Tibial artery (tissue), 4 donors: ENCODE measurements around the gene FGL2.
A peak's percentile ranks its signal among the peaks of the same experiment; 100 is the strongest.
"Not testable (repeated sequence)": the region's sequence is repeated elsewhere in the genome, so short reads cannot be mapped to it uniquely, and the experiment has no call there.

Experiments used
- DNase-seq, 2 donors: peaks; one replicate each; pipeline ENCODE4 v3.0.0-alpha.2; 2019
- H3K27ac ChIP-seq, 2 donors: fragments of 200-600 bp; sonication (generic) in 1 of 2; 1 replicate in 1 of 2; 2 replicates in 1 of 2; pipeline ENCODE4 v1.5.1; 2018 to 2019; ENCODE audit warnings: mild to moderate bottlenecking in 1 of 2
- H3K27me3 ChIP-seq, 2 donors: fragments of 200-600 bp; sonication (generic) in 1 of 2; one replicate each; pipeline versions ENCODE4 v1.5.1 to v1.6.0; 2016 to 2019
- H3K36me3 ChIP-seq, 3 donors: fragments of 200-600 bp; sonication (generic) in 2 of 3; one replicate each; pipeline ENCODE4 v1.5.1; 2016 to 2019; ENCODE audit warnings: mild to moderate bottlenecking in 2 of 3
- H3K4me1 ChIP-seq, 4 donors: fragments of 200-600 bp; sonication (generic) in 2 of 4; 1 replicate in 3 of 4; 2 replicates in 1 of 4; pipeline ENCODE4 v1.5.1; 2016 to 2019
- H3K4me3 ChIP-seq, 2 donors: fragments of 200-600 bp; sonication (generic) in 1 of 2; 1 replicate in 1 of 2; 2 replicates in 1 of 2; pipeline ENCODE4 v1.5.1; 2018 to 2019; ENCODE audit warnings: mild to moderate bottlenecking in 2 of 2
- H3K9me3 ChIP-seq, 3 donors: fragments of 200-600 bp; sonication (generic) in 1 of 3; one replicate each; pipeline ENCODE4 v1.5.1; 2016 to 2019
- CTCF ChIP-seq, 2 experiments: fragments of 200-600 bp in 1 of 2; fragments of 450-650 bp in 1 of 2; IDR thresholded peaks; one replicate each; pipeline ENCODE4 v1.5.1; 2017 to 2019; ENCODE audit warnings: antibody characterized with exemption in 2 of 2, mild to moderate bottlenecking in 1 of 2, moderate library complexity in 1 of 2
- intact Hi-C: fragments of 100-400 bp; cut with DNase I; formaldehyde crosslinking; loops from one replicate; pipeline ENCODE4 v1.15.0; 2023; ENCODE audit warnings: low total_unique reads

The FGL2 gene

GRCh38 chr7:77182261-77182660 lies 17.4 kb downstream of the FGL2 start:
- no peak for TF ChIP-seq CTCF (IDR thresholded peaks at IDR 0.05)
- Histone ChIP-seq H3K36me3 (no peaks in the 10 kb centered on the region), H3K27me3 (no peaks in the 10 kb centered on the region), H3K27ac (no peak overlapping the region), H3K4me3 (no peak overlapping the region), H3K9me3 (no peaks in the 10 kb centered on the region), H3K4me1 (peaks cover 0 to 25% (median 0%) of the 10 kb centered on the region in 4 donors)
- intact Hi-C loops: no loop called here
- DNase-seq: no peak

- peaks cover 0 to 30% (median 1%) of the 10 kb centered on the region in 4 donors for H3K4me1 ChIP-seq
- no peak overlapping the region for H3K27ac ChIP-seq
- no peak for DNase-seq
- no peaks in the 10 kb centered on the region for H3K36me3 ChIP-seq
- intact Hi-C loops: no loop called here
- no peaks in the 10 kb centered on the region for H3K9me3 ChIP-seq
- no peak overlapping the region for H3K4me3 ChIP-seq
- no peaks in the 10 kb centered on the region for H3K27me3 ChIP-seq
- no peak for TF ChIP-seq CTCF (IDR thresholded peaks at IDR 0.05)
These were observed 17.9 kb downstream of the FGL2 start for GRCh38 chr7:77181734-77182133.

GRCh38 chr7:77181015-77181595 lies 18.5 kb downstream of the FGL2 start:
- intact Hi-C loops: no loop called here
- DNase-seq: no peak
- Histone ChIP-seq H3K4me1 (peaks cover 0 to 32% (median 1%) of the 10 kb centered on the region in 4 donors), H3K27me3 (no peaks in the 10 kb centered on the region), H3K36me3 (no peaks in the 10 kb centered on the region), H3K27ac (no peak overlapping the region), H3K9me3 (no peaks in the 10 kb centered on the region), H3K4me3 (no peak overlapping the region)
- no peak for TF ChIP-seq CTCF (IDR thresholded peaks at IDR 0.05)

- not testable (repeated sequence) for H3K9me3 ChIP-seq
These were observed 21.6 kb downstream of the FGL2 start for GRCh38 chr7:77178024-77178423.

GRCh38 chr7:77177321-77177904 lies 22.2 kb downstream of the FGL2 start:
- Histone ChIP-seq H3K4me1 (peaks cover 0 to 28% (median 1%) of the 10 kb centered on the region in 4 donors), H3K27ac (peak overlapping the region; percentile 44 to 64), H3K4me3 (peak overlapping the region in 1 of 2 donors; percentile 10)
- H3K36me3 ChIP-seq, DNase-seq, intact Hi-C loops, H3K9me3 ChIP-seq, H3K27me3 ChIP-seq: not testable (repeated sequence)

More at GRCh38 chr7:77178024-77178423, 21.6 kb downstream of the FGL2 start:
- intact Hi-C loops, H3K27me3 ChIP-seq, H3K36me3 ChIP-seq, H3K4me3 ChIP-seq, DNase-seq: not testable (repeated sequence)
- Histone ChIP-seq H3K27ac (peak overlapping the region; percentile 44 to 64), H3K4me1 (peaks cover 0 to 28% (median 1%) of the 10 kb centered on the region in 4 donors)

GRCh38 chr7:77175274-77175800 lies 24.3 kb downstream of the FGL2 start:
- H3K36me3 ChIP-seq, intact Hi-C loops, H3K4me3 ChIP-seq, H3K9me3 ChIP-seq, H3K27me3 ChIP-seq, DNase-seq: not testable (repeated sequence)
- Histone ChIP-seq H3K27ac (peak overlapping the region in 1 of 2 donors; percentile 55), H3K4me1 (peaks cover 0 to 28% (median 1%) of the 10 kb centered on the region in 4 donors)

GRCh38 chr7:77174418-77174817 lies 25.2 kb downstream of the FGL2 start:
- Histone ChIP-seq H3K4me1 (peaks cover 0 to 28% (median 1%) of the 10 kb centered on the region in 4 donors), H3K27ac (peak overlapping the region; percentile 44 to 55)
- H3K27me3 ChIP-seq, H3K9me3 ChIP-seq, H3K36me3 ChIP-seq, DNase-seq, intact Hi-C loops, H3K4me3 ChIP-seq: not testable (repeated sequence)

- H3K27me3 ChIP-seq, H3K36me3 ChIP-seq, H3K9me3 ChIP-seq, H3K27ac ChIP-seq, H3K4me3 ChIP-seq, DNase-seq, intact Hi-C loops: not testable (repeated sequence)
- peaks cover 0 to 20% (median 1%) of the 10 kb centered on the region in 4 donors for H3K4me1 ChIP-seq
These were observed 27.0 kb downstream of the FGL2 start for GRCh38 chr7:77172437-77173172.

GRCh38 chr7:77171073-77171472 lies 28.5 kb downstream of the FGL2 start:
- intact Hi-C loops, H3K27ac ChIP-seq, H3K27me3 ChIP-seq, H3K36me3 ChIP-seq, DNase-seq, H3K9me3 ChIP-seq, H3K4me3 ChIP-seq: not testable (repeated sequence)
- peaks cover 0 to 12% (median 0%) of the 10 kb centered on the region in 4 donors for H3K4me1 ChIP-seq
